ENCODE results near the gene PDZD8.

Gene PDZD8

GRCh38 chr10:117419159-117419558 lies 43.9 kb upstream of the PDZD8 start:
- no peak for TF ChIP-seq CTCF (IDR thresholded peaks at IDR 0.05; ENCODE audit: low read depth, low read length)
- TF ChIP-seq POLR2A (IDR thresholded peaks at IDR 0.05; ENCODE audit: extremely low read depth, insufficient read length): no peak
- TF ChIP-seq MAX (IDR thresholded peaks at IDR 0.05; ENCODE audit: low read depth, low read length): no peak
- no peak for TF ChIP-seq MYC (IDR thresholded peaks at IDR 0.05; ENCODE audit: low read depth, low read length)
- no peak for DNase-seq (ENCODE audit: low read depth)
- no peak overlapping the region for H3K4me3 ChIP-seq (ENCODE audit: low read depth, low read length)

GRCh38 chr10:117418121-117418520 lies 42.9 kb upstream of the PDZD8 start:
- TF ChIP-seq POLR2A (IDR thresholded peaks at IDR 0.05; ENCODE audit: extremely low read depth, insufficient read length): no peak
- no peak for TF ChIP-seq CTCF (IDR thresholded peaks at IDR 0.05; ENCODE audit: low read depth, low read length)
- no peak for TF ChIP-seq MYC (IDR thresholded peaks at IDR 0.05; ENCODE audit: low read depth, low read length)
- TF ChIP-seq MAX (IDR thresholded peaks at IDR 0.05; ENCODE audit: low read depth, low read length): no peak
- H3K4me3 ChIP-seq (ENCODE audit: low read depth, low read length): no peak overlapping the region
- no peak for DNase-seq (ENCODE audit: low read depth)

GRCh38 chr10:117417196-117417595 lies 42.0 kb upstream of the PDZD8 start:
- no peak for TF ChIP-seq POLR2A (IDR thresholded peaks at IDR 0.05; ENCODE audit: extremely low read depth, insufficient read length)
- no peak for TF ChIP-seq MAX (IDR thresholded peaks at IDR 0.05; ENCODE audit: low read depth, low read length)
- no peak for TF ChIP-seq CTCF (IDR thresholded peaks at IDR 0.05; ENCODE audit: low read depth, low read length)
- TF ChIP-seq MYC (IDR thresholded peaks at IDR 0.05; ENCODE audit: low read depth, low read length): no peak
- no peak for DNase-seq (ENCODE audit: low read depth)
- H3K4me3 ChIP-seq (ENCODE audit: low read depth, low read length): no peak overlapping the region

GRCh38 chr10:117413928-117414618 lies 38.8 kb upstream of the PDZD8 start:
- TF ChIP-seq CTCF (IDR thresholded peaks at IDR 0.05; ENCODE audit: low read depth, low read length) (no peak), POLR2A (IDR thresholded peaks at IDR 0.05; ENCODE audit: extremely low read depth, insufficient read length) (no peak), MAX (IDR thresholded peaks at IDR 0.05; ENCODE audit: low read depth, low read length) (no peak), MYC (IDR thresholded peaks at IDR 0.05; ENCODE audit: low read depth, low read length) (no peak)
- no peak overlapping the region for H3K4me3 ChIP-seq (ENCODE audit: low read depth, low read length)
- no peak for DNase-seq (ENCODE audit: low read depth)

- DNase-seq (ENCODE audit: low read depth): no peak
- no peak for TF ChIP-seq MAX (IDR thresholded peaks at IDR 0.05; ENCODE audit: low read depth, low read length)
- no peak for TF ChIP-seq MYC (IDR thresholded peaks at IDR 0.05; ENCODE audit: low read depth, low read length)
- TF ChIP-seq POLR2A (IDR thresholded peaks at IDR 0.05; ENCODE audit: extremely low read depth, insufficient read length): no peak
- TF ChIP-seq CTCF (IDR thresholded peaks at IDR 0.05; ENCODE audit: low read depth, low read length): no peak
- no peak overlapping the region for H3K4me3 ChIP-seq (ENCODE audit: low read depth, low read length)
Measured at GRCh38 chr10:117412469-117413010, 37.3 kb upstream of the PDZD8 start.
